Stromal cell of bone marrow (primary cell): ENCODE measurements around the gene PTN.
"Not testable (repeated sequence)": the region's sequence is repeated elsewhere in the genome, so short reads cannot be mapped to it uniquely, and the experiment has no call there.

Experiments used
- DNase-seq: peaks from one replicate; pipeline ENCODE4 v3.0.0-alpha.2; 2012; ENCODE audit warnings: low read depth

PTN gene

GRCh38 chr7:137266764-137267163 is 76.8 kb downstream of the PTN start:
- no peak for DNase-seq

- DNase-seq, result not testable (repeated sequence)
These were observed 78.1 kb downstream of the PTN start for GRCh38 chr7:137265480-137265879.

GRCh38 chr7:137262599-137262998 is 80.9 kb downstream of the PTN start:
- DNase-seq, result no peak

- no peak for DNase-seq
These were observed 85.0 kb downstream of the PTN start for GRCh38 chr7:137258552-137258951.

GRCh38 chr7:137254766-137255165 is 88.8 kb downstream of the PTN start:
- no peak for DNase-seq

- DNase-seq, result no peak
These were observed 97.6 kb downstream of the PTN start for GRCh38 chr7:137245890-137246289.

GRCh38 chr7:137245186-137245585 is 98.3 kb downstream of the PTN start:
- no peak for DNase-seq

GRCh38 chr7:137243741-137244140 is 99.8 kb downstream of the PTN start:
- no peak for DNase-seq

GRCh38 chr7:137242616-137243015 is 100.9 kb downstream of the PTN start:
- no peak for DNase-seq

GRCh38 chr7:137241655-137242360 is 101.7 kb downstream of the PTN start:
- DNase-seq, result no peak

- not testable (repeated sequence) for DNase-seq
These were observed 104.3 kb downstream of the PTN start for GRCh38 chr7:137239186-137239585.

- no peak for DNase-seq
These were observed 108.1 kb downstream of the PTN start for GRCh38 chr7:137235434-137235833.

- DNase-seq, result no peak
These were observed 112.4 kb downstream of the PTN start for GRCh38 chr7:137231167-137231566.

GRCh38 chr7:137221467-137221866 is 122.1 kb downstream of the PTN start:
- no peak for DNase-seq

- no peak for DNase-seq
These were observed 129.8 kb downstream of the PTN start for GRCh38 chr7:137213744-137214143.

GRCh38 chr7:137209151-137209817 is 134.2 kb downstream of the PTN start:
- peak; percentile 36 for DNase-seq

GRCh38 chr7:137206770-137207169 is 136.8 kb downstream of the PTN start:
- DNase-seq, result no peak

- DNase-seq, result no peak
These were observed 139.3 kb downstream of the PTN start for GRCh38 chr7:137204246-137204645.

- no peak for DNase-seq
These were observed 140.2 kb downstream of the PTN start for GRCh38 chr7:137203351-137203750.

- no peak for DNase-seq
These were observed 146.9 kb downstream of the PTN start for GRCh38 chr7:137196648-137197047.

- no peak for DNase-seq
These were observed 147.5 kb downstream of the PTN start for GRCh38 chr7:137195996-137196395.

GRCh38 chr7:137181619-137182018 is 161.9 kb downstream of the PTN start:
- not testable (repeated sequence) for DNase-seq
